Hepatocyte (in vitro differentiated cells): ENCODE results near the gene CIT. TPM values are rescaled to one million over a fixed set of nuclear protein-coding genes. Genes with fewer than 3 reads are reported as not detected.

Experiments used
- DNase-seq: peaks from one replicate; pipeline ENCODE4 v3.0.0-alpha.2; 2016; ENCODE audit warnings: low spot score
- H2AFZ ChIP-seq: fragments of 200-600 bp; sonication (generic); 2 replicates; pipeline ENCODE4 v1.6.0; 2016; ENCODE audit warnings: antibody characterized with exemption, mild to moderate bottlenecking
- H3K27ac ChIP-seq: fragments of 200-600 bp; sonication (generic); 2 replicates; pipeline ENCODE4 v1.5.1; 2016; ENCODE audit warnings: mild to moderate bottlenecking
- H3K27me3 ChIP-seq: fragments of 200-600 bp; sonication (generic); 2 replicates; pipeline ENCODE4 v1.6.1; 2016
- H3K36me3 ChIP-seq: fragments of 200-600 bp; sonication (generic); replicated peaks from 2 replicates; pipeline ENCODE4 v1.5.1; 2016; ENCODE audit warnings: low read depth; ENCODE audit not compliant: insufficient read depth
- H3K4me1 ChIP-seq: fragments of 200-600 bp; sonication (generic); 2 replicates; pipeline ENCODE4 v1.5.1; 2016; ENCODE audit warnings: mild to moderate bottlenecking, moderate library complexity; ENCODE audit not compliant: insufficient read depth
- H3K4me2 ChIP-seq: fragments of 200-600 bp; sonication (generic); 2 replicates; pipeline ENCODE4 v1.6.0; 2016
- H3K4me3 ChIP-seq: fragments of 200-600 bp; sonication (generic); 2 replicates; pipeline ENCODE4 v1.5.1; 2016; ENCODE audit warnings: mild to moderate bottlenecking
- H3K79me2 ChIP-seq: fragments of 200-600 bp; sonication (generic); 2 replicates; pipeline ENCODE4 v1.6.0; 2017; ENCODE audit warnings: mild to moderate bottlenecking
- H3K9me2 ChIP-seq: fragments of 200-600 bp; sonication (generic); replicated peaks from 2 replicates; pipeline ENCODE4 v1.6.0; 2017; ENCODE audit warnings: mild to moderate bottlenecking; ENCODE audit not compliant: insufficient read depth
- H3K9me3 ChIP-seq: fragments of 200-600 bp; sonication (generic); 2 replicates; pipeline ENCODE4 v1.5.1; 2016; ENCODE audit warnings: low read depth, mild to moderate bottlenecking
- H4K20me1 ChIP-seq: fragments of 200-600 bp; sonication (generic); 2 replicates; pipeline ENCODE4 v1.6.0; 2016; ENCODE audit warnings: mild to moderate bottlenecking; ENCODE audit not compliant: insufficient read depth, poor library complexity, severe bottlenecking
- EZH2 ChIP-seq: fragments of 200-600 bp; sonication (generic); IDR thresholded peaks from 2 replicates; pipeline ENCODE4 v1.6.1; 2016; ENCODE audit warnings: antibody characterized with exemption, mild to moderate bottlenecking, borderline replicate concordance
- EZH2phosphoT487 ChIP-seq: fragments of 200-600 bp; sonication (generic); IDR thresholded peaks from one replicate; pipeline ENCODE4 v1.6.1; 2018; ENCODE audit warnings: antibody characterized with exemption, mild to moderate bottlenecking, low read depth, moderate library complexity; ENCODE audit not compliant: unreplicated experiment, severe bottlenecking
- WGBS: methylation state at CpG from one replicate; pipeline ENCODE4 v1.1.6; 2016; ENCODE audit warnings: low lambda C conversion rate; ENCODE audit errors: missing lambda C conversion rate; 5-methylcytosine and 5-hydroxymethylcytosine counted together
- polyA plus RNA-seq: library from polyadenylated mRNA; unstranded; fragments of >200 nt; fragmentation: Nextera tagmentation; extraction: Ambion mirVana; gene quantifications from 2 replicates; pipeline ENCODE4 v1.2.1, GENCODE V29; 2016
- total RNA-seq: library from RNA; depleted of rRNA; stranded (reverse); fragments of >200 nt; gene quantifications from 2 replicates; pipeline ENCODE4 v1.2.3, GENCODE V29; 2014
- TF ChIP-seq, protein P1 (sequence below): fragments of 200-600 bp; sonication (generic); IDR thresholded peaks from 2 replicates; pipeline ENCODE4 v1.5.1; 2016; ENCODE audit warnings: antibody characterized with exemption, mild to moderate bottlenecking; ENCODE audit not compliant: poor library complexity

The CIT gene
- total and polyA plus RNA-seq, 2 experiments from 2014 or later, result 3.6 to 3.9 TPM

DNA sequence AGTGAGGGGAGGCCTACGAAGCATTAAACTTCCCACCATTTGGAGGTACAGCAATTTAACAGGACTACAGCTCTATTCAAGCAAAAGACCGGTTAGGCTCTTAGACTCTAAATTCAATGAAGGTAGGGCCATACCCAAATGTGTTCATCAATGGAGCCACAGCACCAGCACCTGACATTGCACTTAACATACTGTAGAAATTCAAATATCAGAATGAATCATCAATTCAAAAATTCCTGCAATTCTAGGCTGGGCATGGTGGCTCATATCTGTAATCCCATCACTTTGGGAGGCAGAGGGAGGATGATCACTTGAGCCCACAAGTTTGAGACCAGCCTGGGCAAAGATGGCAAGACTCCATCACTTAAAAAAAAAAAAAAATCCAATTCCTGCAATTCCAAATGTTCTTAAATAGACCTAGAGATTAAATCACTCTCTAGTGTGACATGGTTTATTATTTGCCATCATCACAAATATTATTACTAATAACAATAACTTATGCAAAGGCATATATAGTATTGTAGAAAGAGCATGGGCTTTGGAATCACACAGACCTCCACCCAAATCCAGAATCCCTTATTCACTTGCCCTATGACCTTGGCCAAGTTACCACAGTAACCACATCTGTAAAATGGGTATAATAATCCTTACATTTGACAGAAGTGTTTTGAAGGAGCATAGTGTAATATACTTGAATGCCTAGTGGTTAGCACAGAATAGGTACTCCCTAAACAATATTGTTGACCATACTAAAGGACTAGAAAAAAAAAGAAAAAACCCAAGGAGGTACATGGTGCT, 59.4 kb downstream of the CIT start:
- whole genome bisulfite sequencing, result 100% methylated on average over 2 of the region's 2 CpGs
- no peaks in the 10 kb centered on the region for H3K4me1 ChIP-seq
- no peaks in the 10 kb centered on the region for H3K36me3 ChIP-seq
- H3K4me2 ChIP-seq, result no peak overlapping the region
- no peaks in the 10 kb centered on the region for H3K27me3 ChIP-seq
- no peak overlapping the region for H3K27ac ChIP-seq
- H3K9me3 ChIP-seq, result no peaks in the 10 kb centered on the region
- no peak overlapping the region for H2AFZ ChIP-seq
- no peak for DNase-seq
- H3K9me2 ChIP-seq, result no peaks in the 10 kb centered on the region
- H4K20me1 ChIP-seq, result no peaks in the 10 kb centered on the region
- TF ChIP-seq EZH2phosphoT487 (no peak), EZH2 (no peak)
- TF ChIP-seq, protein P1, sequence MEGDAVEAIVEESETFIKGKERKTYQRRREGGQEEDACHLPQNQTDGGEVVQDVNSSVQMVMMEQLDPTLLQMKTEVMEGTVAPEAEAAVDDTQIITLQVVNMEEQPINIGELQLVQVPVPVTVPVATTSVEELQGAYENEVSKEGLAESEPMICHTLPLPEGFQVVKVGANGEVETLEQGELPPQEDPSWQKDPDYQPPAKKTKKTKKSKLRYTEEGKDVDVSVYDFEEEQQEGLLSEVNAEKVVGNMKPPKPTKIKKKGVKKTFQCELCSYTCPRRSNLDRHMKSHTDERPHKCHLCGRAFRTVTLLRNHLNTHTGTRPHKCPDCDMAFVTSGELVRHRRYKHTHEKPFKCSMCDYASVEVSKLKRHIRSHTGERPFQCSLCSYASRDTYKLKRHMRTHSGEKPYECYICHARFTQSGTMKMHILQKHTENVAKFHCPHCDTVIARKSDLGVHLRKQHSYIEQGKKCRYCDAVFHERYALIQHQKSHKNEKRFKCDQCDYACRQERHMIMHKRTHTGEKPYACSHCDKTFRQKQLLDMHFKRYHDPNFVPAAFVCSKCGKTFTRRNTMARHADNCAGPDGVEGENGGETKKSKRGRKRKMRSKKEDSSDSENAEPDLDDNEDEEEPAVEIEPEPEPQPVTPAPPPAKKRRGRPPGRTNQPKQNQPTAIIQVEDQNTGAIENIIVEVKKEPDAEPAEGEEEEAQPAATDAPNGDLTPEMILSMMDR, result no peak
- H3K4me3 ChIP-seq, result no peak overlapping the region
- no peaks in the 10 kb centered on the region for H3K79me2 ChIP-seq

DNA sequence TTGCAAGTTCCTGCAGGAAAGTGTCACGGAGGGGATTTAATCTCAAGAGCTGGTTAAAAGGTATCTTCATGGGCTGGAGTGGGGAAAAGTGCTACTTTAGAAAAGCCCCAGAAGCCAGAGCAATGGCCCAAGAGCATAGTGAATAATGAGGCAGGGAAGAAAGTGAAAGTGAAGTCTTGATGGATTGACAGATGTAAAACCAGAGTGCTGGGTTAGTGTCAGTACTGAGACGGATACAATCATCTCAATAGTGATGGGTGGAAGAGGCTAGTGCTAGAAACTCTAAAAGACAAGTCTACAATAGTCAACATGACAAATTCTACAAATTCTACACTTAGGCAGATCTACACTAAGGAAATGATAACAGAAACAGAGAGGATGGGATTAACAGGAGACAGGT, 68.1 kb downstream of the CIT start:
- no peak for TF ChIP-seq EZH2
- TF ChIP-seq EZH2phosphoT487, result no peak
- TF ChIP-seq, protein P1, result no peak
- Histone ChIP-seq H3K9me2 (no peaks in the 10 kb centered on the region), H3K27me3 (no peaks in the 10 kb centered on the region), H2AFZ (no peak overlapping the region), H3K79me2 (no peaks in the 10 kb centered on the region), H3K4me3 (no peak overlapping the region), H3K27ac (no peak overlapping the region), H3K4me1 (peaks cover 2% of the 10 kb centered on the region), H4K20me1 (no peaks in the 10 kb centered on the region), H3K4me2 (no peak overlapping the region), H3K36me3 (no peaks in the 10 kb centered on the region), H3K9me3 (no peaks in the 10 kb centered on the region)
- DNase-seq, result no peak
- WGBS, result 88% methylated on average over 2 of the region's 2 CpGs

DNA sequence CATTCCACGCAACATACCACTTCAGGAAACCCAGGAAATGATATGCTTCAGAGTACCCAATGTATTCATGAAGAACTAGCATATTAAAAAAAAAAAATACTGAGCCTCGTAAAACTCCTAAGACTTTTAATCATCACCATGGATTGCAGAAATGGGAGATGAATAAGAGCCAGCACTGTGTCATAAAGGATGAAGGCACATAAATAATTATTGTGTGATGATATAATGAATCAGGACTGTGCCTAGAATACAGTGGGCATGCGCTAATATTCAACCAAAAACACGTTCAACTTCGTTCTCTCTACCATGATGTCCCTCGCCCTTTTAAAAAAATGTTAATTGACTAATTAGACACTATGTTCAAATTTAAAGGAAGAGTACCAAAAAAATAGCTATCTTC, 68.7 kb downstream of the CIT start:
- Histone ChIP-seq H3K9me2 (no peaks in the 10 kb centered on the region), H3K4me2 (no peak overlapping the region), H2AFZ (no peak overlapping the region), H4K20me1 (no peaks in the 10 kb centered on the region), H3K79me2 (no peaks in the 10 kb centered on the region), H3K9me3 (no peaks in the 10 kb centered on the region), H3K4me3 (no peak overlapping the region), H3K27me3 (no peaks in the 10 kb centered on the region), H3K27ac (no peak overlapping the region), H3K4me1 (peaks cover 5% of the 10 kb centered on the region), H3K36me3 (no peaks in the 10 kb centered on the region)
- WGBS, result 95% methylated on average over 6 of the region's 6 CpGs
- DNase-seq, result no peak
- TF ChIP-seq EZH2 (no peak), EZH2phosphoT487 (no peak)
- TF ChIP-seq, protein P1, result no peak
